Effector memory CD8-positive, alpha-beta T cell (primary cell): ENCODE data around the gene CHST12.
A peak's percentile ranks its signal among the peaks of the same experiment; 100 is the strongest.

Experiments used
- ATAC-seq: fragments of 150-1000 bp; cut with Tn5 transposase; replicated peaks from 2 replicates; pipeline ENCODE4 v1.10.0; 2021; ENCODE audit warnings: mild to moderate bottlenecking, moderate library complexity
- DNase-seq, 3 experiments: peaks; one replicate each; pipeline ENCODE4 v3.0.0; 2021
- H3K27ac Mint-ChIP-seq, 2 donors: one replicate each; pipeline ENCODE4 v1.8.0; 2022; ENCODE audit warnings: mild to moderate bottlenecking in 2 of 2, mixed read lengths in 2 of 2, moderate library complexity in 2 of 2
- H3K27me3 Mint-ChIP-seq, 2 donors: one replicate each; pipeline ENCODE4 v1.8.0; 2022; ENCODE audit warnings: mixed read lengths in 2 of 2
- H3K36me3 Mint-ChIP-seq: one replicate; pipeline ENCODE4 v1.8.0; 2022; ENCODE audit warnings: mild to moderate bottlenecking, moderate library complexity, mixed read lengths; ENCODE audit not compliant: insufficient read depth
- H3K4me1 Mint-ChIP-seq, 2 donors: one replicate each; pipeline ENCODE4 v1.8.0; 2022; ENCODE audit warnings: low read depth in 2 of 2, mixed read lengths in 2 of 2
- H3K4me3 Mint-ChIP-seq, 2 donors: one replicate each; pipeline ENCODE4 v1.8.0; 2022; ENCODE audit warnings: mild to moderate bottlenecking in 2 of 2, mixed read lengths in 2 of 2, moderate library complexity in 2 of 2
- H3K9me3 Mint-ChIP-seq, 2 donors: one replicate each; pipeline ENCODE4 v1.8.0; 2022; ENCODE audit warnings: mixed read lengths in 2 of 2
- total RNA-seq, 9 experiments: gene quantifications; one replicate each; lab custom pipeline; 2026; lab: John Stamatoyannopoulos, UW

Gene CHST12
- total RNA-seq: 8.3 to 127 (median 56.0) reads per million in 9 experiments

DNA sequence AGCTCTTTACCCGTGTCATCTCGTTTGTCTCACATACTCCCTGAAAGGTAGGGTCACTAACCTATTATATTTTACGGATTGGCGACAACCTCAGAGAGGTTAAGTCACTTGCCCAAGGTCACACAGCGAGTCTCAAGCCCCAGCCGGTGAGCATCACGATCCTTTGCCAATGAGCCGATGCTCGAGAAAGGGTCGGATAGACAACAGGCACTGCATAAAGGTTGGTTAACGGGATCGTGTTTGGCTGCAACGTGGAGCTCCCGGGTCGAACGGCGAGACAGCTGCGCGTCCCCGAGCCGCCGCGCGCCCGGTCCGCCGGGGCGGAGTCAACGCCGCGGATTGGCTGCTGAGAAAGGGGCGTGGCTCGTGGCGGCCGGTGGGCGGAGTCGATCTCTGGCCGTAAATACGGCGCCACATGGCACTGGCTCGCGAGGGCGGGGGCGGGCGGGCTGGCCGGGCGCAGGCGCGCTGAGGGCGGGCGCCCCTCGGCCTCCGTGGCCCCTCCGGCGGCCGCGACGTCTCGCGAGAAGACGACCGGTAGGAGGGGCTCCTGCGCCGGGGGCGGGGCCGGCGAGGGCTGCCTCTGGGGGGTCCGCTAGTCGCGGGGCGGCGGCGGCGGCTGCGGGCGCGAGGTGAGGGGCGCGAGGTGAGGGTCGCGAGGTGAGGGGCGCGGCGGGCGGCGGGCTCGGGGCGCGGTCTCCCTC, at the start of gene CHST12:
Gene CHST12, plus strand, starts transcription at position 598 of the 704 bp plus-strand sequence. CDS start 29,029 bp downstream, outside the sequence.
- Mint-ChIP-seq H3K4me1 (peaks cover 44 to 50% of the 10 kb centered on the region in 2 donors), H3K27ac (peak within 1 kb of the TSS; percentile 85 to 94), H3K36me3 (peaks cover 25% of the 10 kb centered on the region), H3K27me3 (no peaks in the 10 kb centered on the region), H3K9me3 (no peaks in the 10 kb centered on the region), H3K4me3 (peak within 1 kb of the TSS; percentile 89 to 95)
- ATAC-seq (peak; percentile 62), DNase-seq (peak; percentile 93 to 94 (median 94))

GRCh38 chr7:2353936-2354185, 49.5 kb upstream of the CHST12 start:
- no peaks in the 10 kb centered on the region for H3K9me3 Mint-ChIP-seq
- H3K27me3 Mint-ChIP-seq: no peaks in the 10 kb centered on the region
- peak overlapping the region; percentile 93 to 94 for H3K4me3 Mint-ChIP-seq
- DNase-seq (no peak), ATAC-seq (peak; percentile 65)
- H3K36me3 Mint-ChIP-seq: peaks cover 30% of the 10 kb centered on the region
- H3K4me1 Mint-ChIP-seq: peaks cover 18 to 27% of the 10 kb centered on the region in 2 donors
- peak overlapping the region; percentile 100 for H3K27ac Mint-ChIP-seq

DNA sequence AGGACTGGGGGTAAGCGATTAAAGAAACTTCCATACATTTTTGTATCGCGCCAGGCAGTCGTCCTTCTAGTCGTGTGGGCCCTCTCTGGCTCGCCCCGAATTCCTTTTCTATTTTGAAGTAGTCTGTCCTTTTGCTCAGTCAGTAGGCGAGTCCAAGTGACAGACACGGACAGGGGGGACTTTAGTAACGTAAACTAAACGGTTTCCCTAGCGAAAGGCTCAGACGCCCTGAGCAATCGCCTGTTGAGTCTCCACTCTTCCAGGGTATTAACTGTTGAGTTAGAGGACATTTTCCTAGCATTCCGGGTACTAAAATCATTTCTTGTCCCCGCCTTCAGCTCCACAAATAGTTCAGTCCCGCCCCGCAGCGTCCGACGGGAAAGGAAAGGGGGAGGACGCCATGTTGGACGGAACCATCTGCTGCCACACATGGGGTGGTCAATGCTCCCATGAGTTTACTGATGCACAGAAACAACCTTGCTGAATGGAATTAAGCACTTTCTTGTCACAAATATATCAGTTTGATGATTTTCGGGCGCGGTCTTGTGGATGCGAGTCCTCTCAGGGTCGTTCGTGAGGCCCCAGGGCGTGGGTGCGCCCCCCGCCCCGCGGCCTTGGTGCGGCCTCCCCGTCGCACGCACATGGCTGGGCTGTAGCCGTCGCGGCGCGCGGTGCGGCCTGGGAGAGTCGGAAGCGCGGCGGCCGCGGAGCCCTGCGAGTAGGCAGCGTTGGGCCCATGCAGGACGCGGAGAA, 49.0 kb upstream of the CHST12 start, which contains the start of gene EIF3B:
Gene EIF3B, plus strand, starts transcription at position 642 of the 753 bp plus-strand sequence. Its CDS starts 95 bp downstream, at position 737.
- Mint-ChIP-seq H3K36me3 (peaks cover 33% of the 10 kb centered on the region), H3K4me3 (peak within 1 kb of the TSS; percentile 93 to 94), H3K27ac (peak within 1 kb of the TSS; percentile 100), H3K4me1 (peaks cover 22 to 31% of the 10 kb centered on the region in 2 donors), H3K27me3 (no peaks in the 10 kb centered on the region), H3K9me3 (no peaks in the 10 kb centered on the region)
- DNase-seq: peak; percentile 85 to 92 (median 86)
- ATAC-seq: peak; percentile 87

GRCh38 chr7:2354939-2355704, 48.3 kb upstream of the CHST12 start:
- Mint-ChIP-seq H3K9me3 (no peaks in the 10 kb centered on the region), H3K27me3 (no peaks in the 10 kb centered on the region), H3K36me3 (peaks cover 39% of the 10 kb centered on the region), H3K4me1 (peaks cover 30 to 39% of the 10 kb centered on the region in 2 donors), H3K27ac (peak overlapping the region; percentile 100), H3K4me3 (peak overlapping the region; percentile 93 to 94)
- ATAC-seq (no peak), DNase-seq (peak in 1 of 3 experiments; percentile 5)

DNA sequence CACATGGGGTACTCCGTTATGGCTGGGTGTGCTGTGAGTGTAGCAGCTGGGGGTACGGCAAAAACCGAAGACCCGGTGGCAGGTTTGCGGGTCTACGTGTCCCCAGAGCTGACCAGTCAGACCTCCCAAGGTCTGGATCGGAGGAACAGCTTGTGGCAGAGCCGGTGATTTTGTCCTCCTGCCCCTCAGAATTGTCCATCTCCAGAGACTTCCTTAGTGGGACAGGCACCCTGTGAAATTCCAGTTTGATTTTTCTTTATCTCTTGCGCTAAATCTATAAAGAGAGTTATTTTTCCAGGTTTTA, 47.8 kb upstream of the CHST12 start:
- H3K36me3 Mint-ChIP-seq: peaks cover 41% of the 10 kb centered on the region
- peaks cover 34 to 44% of the 10 kb centered on the region in 2 donors for H3K4me1 Mint-ChIP-seq
- H3K27ac Mint-ChIP-seq: peak overlapping the region; percentile 82 to 89
- H3K27me3 Mint-ChIP-seq: no peaks in the 10 kb centered on the region
- ATAC-seq (no peak), DNase-seq (no peak)
- no peaks in the 10 kb centered on the region for H3K9me3 Mint-ChIP-seq
- H3K4me3 Mint-ChIP-seq: peak overlapping the region; percentile 93 to 94

DNA sequence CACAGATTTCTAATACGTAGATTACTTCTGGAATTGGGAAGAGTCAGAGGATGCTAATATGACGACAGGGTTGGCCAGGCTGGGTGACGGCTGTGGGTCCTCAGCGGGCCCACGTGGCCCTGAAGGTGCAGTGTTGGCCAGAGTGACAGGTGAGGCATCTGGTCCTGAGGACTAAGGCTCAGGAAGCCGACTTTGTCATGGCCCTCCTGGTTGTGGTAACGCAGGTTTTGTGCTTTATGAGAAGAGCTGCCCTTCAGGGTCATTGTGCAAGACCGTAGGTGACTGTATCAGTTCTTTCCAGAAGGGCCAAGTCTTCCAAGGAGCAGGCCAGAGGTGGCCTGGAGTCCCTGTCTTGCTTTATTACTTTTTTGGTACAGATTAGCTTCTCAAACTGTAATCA, 46.2 kb upstream of the CHST12 start:
- H3K4me1 Mint-ChIP-seq: peaks cover 36 to 46% of the 10 kb centered on the region in 2 donors

DNA sequence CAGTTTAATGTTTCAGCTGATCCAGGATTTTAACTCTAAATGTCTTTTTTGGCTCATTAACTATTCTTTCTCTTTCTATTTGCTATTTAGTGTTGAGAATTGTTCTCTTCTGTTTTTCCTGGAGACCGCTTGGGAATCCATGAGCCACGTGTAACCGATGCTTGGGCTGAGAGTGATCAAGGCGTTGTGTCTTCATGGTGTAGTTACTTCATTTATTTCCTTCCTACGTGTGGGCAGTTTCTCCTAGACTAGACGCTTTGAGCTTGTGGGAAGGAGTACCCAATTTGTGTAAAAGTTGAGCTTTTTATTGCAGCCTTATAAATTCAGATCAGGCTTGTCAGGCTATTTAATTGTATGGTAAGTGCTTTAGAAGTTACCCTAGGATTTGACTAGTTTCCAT, 45.8 kb upstream of the CHST12 start:
- Mint-ChIP-seq H3K4me3 (peak overlapping the region; percentile 34 to 94), H3K36me3 (peaks cover 59% of the 10 kb centered on the region), H3K4me1 (peaks cover 36 to 46% of the 10 kb centered on the region in 2 donors), H3K27me3 (no peaks in the 10 kb centered on the region), H3K9me3 (no peaks in the 10 kb centered on the region), H3K27ac (peak overlapping the region in 1 of 2 donors; percentile 89)
- ATAC-seq (no peak), DNase-seq (no peak)

More for the DNA sequence above, 46.2 kb upstream of the CHST12 start:
- no peak for DNase-seq
- ATAC-seq: no peak
- H3K36me3 Mint-ChIP-seq: peaks cover 55% of the 10 kb centered on the region
- no peaks in the 10 kb centered on the region for H3K9me3 Mint-ChIP-seq
- H3K27me3 Mint-ChIP-seq: no peaks in the 10 kb centered on the region
- H3K27ac Mint-ChIP-seq: peak overlapping the region in 1 of 2 donors; percentile 89
- H3K4me3 Mint-ChIP-seq: peak overlapping the region; percentile 34 to 94

DNA sequence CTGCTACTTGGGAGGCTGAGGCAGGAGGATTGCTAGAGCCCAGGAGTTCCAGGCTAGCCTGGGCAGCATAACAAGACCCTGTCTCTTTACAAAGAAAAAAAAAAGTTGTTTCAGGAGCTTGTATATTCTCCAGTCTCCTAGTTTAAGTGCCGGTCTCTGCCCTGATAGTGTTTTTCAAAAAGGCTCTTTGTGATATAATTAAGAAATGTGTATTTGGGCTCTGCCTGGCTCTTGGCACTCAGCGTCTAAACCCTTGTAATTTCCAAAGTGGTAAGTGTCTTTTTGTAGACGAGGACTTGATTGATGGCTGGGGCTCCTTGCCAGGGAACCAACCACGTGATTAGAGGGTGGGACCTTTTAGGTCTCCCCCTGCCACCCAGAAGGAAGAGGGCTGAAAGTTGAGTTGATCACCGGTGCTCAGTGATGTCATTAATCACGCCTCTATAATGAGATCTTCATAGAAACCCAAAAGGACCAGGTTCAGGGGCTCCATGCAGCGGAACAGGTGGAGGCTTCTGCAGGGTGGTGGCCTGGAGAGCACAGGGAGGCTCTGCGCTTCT, 44.4 kb upstream of the CHST12 start:
- peak overlapping the region in 1 of 2 donors; percentile 46 for H3K27ac Mint-ChIP-seq
- ATAC-seq (no peak), DNase-seq (no peak)
- H3K27me3 Mint-ChIP-seq: no peaks in the 10 kb centered on the region
- H3K4me1 Mint-ChIP-seq: peaks cover 34 to 43% of the 10 kb centered on the region in 2 donors
- H3K36me3 Mint-ChIP-seq: peaks cover 70% of the 10 kb centered on the region
- H3K4me3 Mint-ChIP-seq: peak overlapping the region in 1 of 2 donors; percentile 28
- H3K9me3 Mint-ChIP-seq: no peaks in the 10 kb centered on the region

DNA sequence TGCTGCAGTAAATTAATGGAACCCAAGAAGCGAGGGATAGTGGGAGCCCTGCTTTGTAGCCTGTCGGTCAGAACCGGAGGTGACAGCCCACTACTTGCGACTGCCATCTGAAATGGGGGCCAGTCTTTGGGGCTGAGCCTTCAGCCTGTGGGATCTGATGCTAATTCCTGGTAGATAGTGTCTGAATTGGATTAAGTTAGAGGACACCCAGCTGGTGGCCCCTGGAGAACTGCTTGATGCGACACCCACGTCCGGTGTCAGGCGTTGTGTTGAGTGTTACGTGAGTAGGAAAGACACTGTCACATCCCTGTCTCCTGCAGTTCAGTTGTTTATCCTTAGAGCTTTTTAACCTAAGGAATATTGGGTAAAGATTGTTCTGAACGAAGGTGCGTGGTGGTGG, 43.8 kb upstream of the CHST12 start:
- H3K27me3 Mint-ChIP-seq: no peaks in the 10 kb centered on the region
- no peaks in the 10 kb centered on the region for H3K9me3 Mint-ChIP-seq
- H3K27ac Mint-ChIP-seq: peak overlapping the region; percentile 46 to 71
- peaks cover 32 to 38% of the 10 kb centered on the region in 2 donors for H3K4me1 Mint-ChIP-seq
- peak overlapping the region in 1 of 2 donors; percentile 52 for H3K4me3 Mint-ChIP-seq
- ATAC-seq (no peak), DNase-seq (no peak)
- H3K36me3 Mint-ChIP-seq: peaks cover 70% of the 10 kb centered on the region

GRCh38 chr7:2360796-2361195, 42.6 kb upstream of the CHST12 start:
- Mint-ChIP-seq H3K4me3 (no peak overlapping the region), H3K9me3 (no peaks in the 10 kb centered on the region), H3K27me3 (no peaks in the 10 kb centered on the region), H3K27ac (peak overlapping the region in 1 of 2 donors; percentile 71), H3K36me3 (peaks cover 82% of the 10 kb centered on the region), H3K4me1 (peaks cover 32 to 36% of the 10 kb centered on the region in 2 donors)
- ATAC-seq (no peak), DNase-seq (no peak)

- Mint-ChIP-seq H3K27ac (no peak overlapping the region), H3K9me3 (no peaks in the 10 kb centered on the region), H3K4me3 (no peak overlapping the region), H3K4me1 (peaks cover 25 to 27% of the 10 kb centered on the region in 2 donors), H3K27me3 (no peaks in the 10 kb centered on the region), H3K36me3 (peaks cover 87% of the 10 kb centered on the region)
- ATAC-seq (peak; percentile 19), DNase-seq (no peak)
Observed at GRCh38 chr7:2362385-2363088, 40.9 kb upstream of the CHST12 start.

DNA sequence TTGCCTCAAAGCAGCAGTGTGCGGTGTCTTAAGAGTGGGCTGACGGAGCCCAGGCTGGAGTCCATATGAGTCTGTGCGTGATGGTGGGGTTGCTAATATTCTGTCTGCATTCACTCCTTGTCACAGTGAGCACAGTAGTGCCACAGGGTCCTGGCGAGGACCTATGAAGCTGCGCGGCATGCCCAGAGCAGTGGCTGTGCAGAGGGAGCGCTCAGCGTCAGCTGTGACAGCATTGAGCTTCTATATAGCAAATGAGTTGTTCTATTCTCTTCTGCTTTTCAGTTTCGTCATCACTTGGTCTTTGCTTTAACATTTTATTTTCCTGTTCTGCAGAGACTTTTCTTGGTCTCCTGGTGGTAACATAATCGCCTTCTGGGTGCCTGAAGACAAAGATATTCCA, 34.3 kb upstream of the CHST12 start:
- DNase-seq (no peak), ATAC-seq (no peak)
- Mint-ChIP-seq H3K27ac (no peak overlapping the region), H3K9me3 (no peaks in the 10 kb centered on the region), H3K4me1 (no peaks in the 10 kb centered on the region), H3K36me3 (peaks cover 97% of the 10 kb centered on the region), H3K4me3 (no peak overlapping the region), H3K27me3 (no peaks in the 10 kb centered on the region)
